Ishikawa (cell line): ENCODE data around the gene HSPBAP1.
A peak's percentile ranks its signal among the peaks of the same experiment; 100 is the strongest.

Experiments
- CEBPB ChIP-seq: IDR thresholded peaks from 2 replicates; pipeline ENCODE4 v1.6.1; 2012
- CREB1 ChIP-seq: IDR thresholded peaks from 2 replicates; pipeline ENCODE4 v1.6.1; 2012; ENCODE audit warnings: low read depth
- EGR1 ChIP-seq: IDR thresholded peaks from 2 replicates; pipeline ENCODE4 v1.6.1; 2012
- EP300 ChIP-seq: IDR thresholded peaks from 2 replicates; pipeline ENCODE4 v1.6.1; 2012; ENCODE audit warnings: borderline replicate concordance
- FOXM1 ChIP-seq: IDR thresholded peaks from 2 replicates; pipeline ENCODE4 v1.6.1; 2012; ENCODE audit warnings: low read depth, borderline replicate concordance
- MAX ChIP-seq: IDR thresholded peaks from 2 replicates; pipeline ENCODE4 v1.6.1; 2012
- NFIC ChIP-seq: IDR thresholded peaks from 2 replicates; pipeline ENCODE4 v1.6.1; 2012
- RAD21 ChIP-seq: IDR thresholded peaks from 2 replicates; pipeline ENCODE4 v1.6.1; 2012; ENCODE audit warnings: low read depth
- REST ChIP-seq: IDR thresholded peaks from 2 replicates; pipeline ENCODE4 v1.6.1; 2012; ENCODE audit warnings: low read depth, mild to moderate bottlenecking
- TAF1 ChIP-seq: IDR thresholded peaks from 2 replicates; pipeline ENCODE4 v1.6.1; 2012; ENCODE audit warnings: low read depth, mild to moderate bottlenecking
- TCF12 ChIP-seq: IDR thresholded peaks from 2 replicates; pipeline ENCODE4 v1.6.1; 2012; ENCODE audit warnings: low read depth
- TEAD4 ChIP-seq: IDR thresholded peaks from 2 replicates; pipeline ENCODE4 v1.6.1; 2012
- USF1 ChIP-seq: IDR thresholded peaks from 2 replicates; pipeline ENCODE4 v1.6.1; 2012
- YY1 ChIP-seq: IDR thresholded peaks from 2 replicates; pipeline ENCODE4 v1.6.1; 2012; ENCODE audit warnings: low read depth
- ZBTB7A ChIP-seq: IDR thresholded peaks from 2 replicates; pipeline ENCODE4 v1.6.1; 2012; ENCODE audit warnings: low read depth

The HSPBAP1 gene

GRCh38 chr3:122793568-122794416 is at the start of gene HSPBAP1:
HSPBAP1 (minus strand) TSS chr3:122793831; CDS start chr3:122793680, 151 bp downstream.
- TF ChIP-seq TCF12: no peak; the same call in 1 of the 2 replicates
- no peak for TF ChIP-seq CEBPB
- TF ChIP-seq MAX: peak; percentile 96
- TF ChIP-seq USF1: peak; percentile 99
- TF ChIP-seq NFIC: 0 out of 2 replicates have a peak, but pooled peaks have one; percentile 12
- no peak for TF ChIP-seq EGR1
- no peak for TF ChIP-seq FOXM1
- peak; percentile 58; the same call in 1 of the 2 replicates for TF ChIP-seq TAF1
- TF ChIP-seq ZBTB7A: no peak
- peak; percentile 79 for TF ChIP-seq TEAD4

GRCh38 chr3:122835590-122835989 is 42.0 kb upstream of the HSPBAP1 start:
- no peak for TF ChIP-seq EP300
- no peak for TF ChIP-seq FOXM1
- TF ChIP-seq RAD21: no peak
- TF ChIP-seq USF1: no peak
- no peak for TF ChIP-seq TAF1
- TF ChIP-seq NFIC: no peak
- TF ChIP-seq CEBPB: no peak
- TF ChIP-seq CREB1: no peak
- TF ChIP-seq TCF12: no peak
- TF ChIP-seq YY1: no peak
- TF ChIP-seq ZBTB7A: no peak
- no peak for TF ChIP-seq TEAD4
- no peak for TF ChIP-seq MAX
- TF ChIP-seq EGR1: no peak
- TF ChIP-seq REST: no peak

GRCh38 chr3:122828281-122828680 is 34.6 kb upstream of the HSPBAP1 start:
- no peak for TF ChIP-seq EGR1
- no peak for TF ChIP-seq USF1
- TF ChIP-seq ZBTB7A: no peak

- TF ChIP-seq MAX (no peak), REST (no peak), EP300 (no peak), YY1 (no peak), FOXM1 (no peak)
These were observed 32.6 kb upstream of the HSPBAP1 start for GRCh38 chr3:122826278-122826677.

- TF ChIP-seq YY1: no peak
- TF ChIP-seq CEBPB: no peak
- no peak for TF ChIP-seq RAD21
- no peak for TF ChIP-seq EGR1
- no peak for TF ChIP-seq ZBTB7A
- TF ChIP-seq REST: no peak
- TF ChIP-seq TAF1: no peak
- no peak for TF ChIP-seq EP300
- no peak for TF ChIP-seq FOXM1
- no peak for TF ChIP-seq TEAD4
- no peak for TF ChIP-seq NFIC
- TF ChIP-seq TCF12: no peak
- no peak for TF ChIP-seq MAX
These were observed 31.8 kb upstream of the HSPBAP1 start for GRCh38 chr3:122825460-122825859.
